GM12878 (cell line): ENCODE data around the gene IL4I1. TPM values are rescaled to one million over a fixed set of nuclear protein-coding genes. Genes with fewer than 3 reads are reported as not detected.

Source experiments
- BACH1 ChIP-seq: fragments of 450-650 bp; IDR thresholded peaks from 2 replicates; pipeline ENCODE4 v1.6.1; 2017; ENCODE audit warnings: mild to moderate bottlenecking, borderline replicate concordance
- CEBPZ ChIP-seq: fragments of 150-350 bp; IDR thresholded peaks from 2 replicates; pipeline ENCODE4 v1.6.1; 2016; ENCODE audit warnings: low read depth, low read length
- E4F1 ChIP-seq: fragments of 450-650 bp; IDR thresholded peaks from 2 replicates; pipeline ENCODE4 v1.6.1; 2018; ENCODE audit warnings: borderline replicate concordance, mild to moderate bottlenecking; ENCODE audit not compliant: partially characterized antibody
- GATAD2B ChIP-seq: fragments of 450-650 bp; conservative IDR thresholded peaks from 2 replicates; pipeline ENCODE4 v1.6.1; 2017; ENCODE audit warnings: low read depth, mild to moderate bottlenecking, moderate library complexity
- IKZF2 ChIP-seq, 2 experiments: fragments of 450-650 bp; IDR thresholded peaks; 2 replicates each; pipeline ENCODE4 v1.6.1; 2017; ENCODE audit warnings: mild to moderate bottlenecking in 2 of 2, moderate library complexity in 2 of 2
- JUNB ChIP-seq: IDR thresholded peaks from 2 replicates; pipeline ENCODE4 v1.6.1; 2016; ENCODE audit warnings: antibody characterized with exemption, mild to moderate bottlenecking
- LARP7 ChIP-seq: fragments of 450-650 bp; IDR thresholded peaks from 2 replicates; pipeline ENCODE4 v1.6.1; 2017; ENCODE audit warnings: mild to moderate bottlenecking
- MYB ChIP-seq: fragments of 150-350 bp; IDR thresholded peaks from 2 replicates; pipeline ENCODE4 v1.6.1; 2014; ENCODE audit warnings: mild to moderate bottlenecking, low read depth, low read length, borderline replicate concordance
- NFYB ChIP-seq: IDR thresholded peaks from 2 replicates; pipeline ENCODE4 v1.6.1; 2011; ENCODE audit warnings: low read depth, mild to moderate bottlenecking, low read length, improper control_type of control experiment, moderate library complexity; ENCODE audit not compliant: insufficient read depth
- NRF1 ChIP-seq: conservative IDR thresholded peaks from 2 replicates; pipeline ENCODE4 v1.6.1; 2011; ENCODE audit warnings: mild to moderate bottlenecking, low read depth, low read length, improper control_type of control experiment
- PML ChIP-seq: IDR thresholded peaks from 2 replicates; pipeline ENCODE4 v1.6.1; 2012; ENCODE audit warnings: low read length, inconsistent platforms
- RCOR1 ChIP-seq: conservative IDR thresholded peaks from 2 replicates; pipeline ENCODE4 v1.6.1; 2012; ENCODE audit warnings: low read depth, low read length, improper control_type of control experiment
- RELA ChIP-seq: fragments of 450-650 bp; IDR thresholded peaks from 2 replicates; pipeline ENCODE4 v1.8.0; 2014; ENCODE audit warnings: borderline replicate concordance; ENCODE audit not compliant: partially characterized antibody
- SIX5 ChIP-seq: IDR thresholded peaks from 2 replicates; pipeline ENCODE4 v1.6.1; 2011; ENCODE audit warnings: mild to moderate bottlenecking, low read depth, low read length, moderate library complexity; ENCODE audit not compliant: severe bottlenecking
- SMAD1 ChIP-seq: fragments of 450-650 bp; IDR thresholded peaks from 2 replicates; pipeline ENCODE4 v1.6.1; 2018; ENCODE audit warnings: mild to moderate bottlenecking, low read depth; ENCODE audit not compliant: partially characterized antibody
- SPI1 ChIP-seq: IDR thresholded peaks from 2 replicates; pipeline ENCODE4 v1.6.1; 2011; ENCODE audit warnings: low read depth, mild to moderate bottlenecking, low read length, moderate library complexity, borderline replicate concordance; ENCODE audit not compliant: insufficient read depth
- SUZ12 ChIP-seq: fragments of 200-600 bp; sonication (generic); IDR thresholded peaks from one replicate; pipeline ENCODE4 v1.6.1; 2018; ENCODE audit warnings: antibody characterized with exemption, mild to moderate bottlenecking; ENCODE audit not compliant: unreplicated experiment
- TARDBP ChIP-seq: IDR thresholded peaks from 2 replicates; pipeline ENCODE4 v1.6.1; 2016; ENCODE audit warnings: borderline replicate concordance
- USF1 ChIP-seq: IDR thresholded peaks from 2 replicates; pipeline ENCODE4 v1.6.1; 2011; ENCODE audit warnings: borderline replicate concordance, low read depth, mild to moderate bottlenecking, moderate library complexity, mixed read lengths, low read length; ENCODE audit not compliant: insufficient read depth; ENCODE audit errors: extremely low read length
- YY1 ChIP-seq: IDR thresholded peaks from 2 replicates; pipeline ENCODE4 v1.6.1; 2011; ENCODE audit warnings: low read depth, mild to moderate bottlenecking, low read length
- ZBTB33 ChIP-seq: fragments of 450-650 bp; IDR thresholded peaks from 2 replicates; pipeline ENCODE4 v1.6.1; 2017; ENCODE audit warnings: mild to moderate bottlenecking
- ZNF274 ChIP-seq: IDR thresholded peaks from one replicate; pipeline ENCODE4 v1.8.0; 2011; ENCODE audit not compliant: insufficient read length, insufficient read depth
- polyA plus RNA-seq, 11 experiments: library from polyadenylated mRNA; depleted of rRNA in 4 of 11; unstranded in 6 of 11; stranded (reverse) in 5 of 11; fragments of >200 nt; fragmentation: Nextera tagmentation in 4 of 11; fragmentation: Illumina TruSeq in 1 of 11; extraction: Ambion mirVana in 4 of 11; extraction: Trizol in 1 of 11; gene quantifications; 1 replicate in 1 of 11; 2 replicates in 10 of 11; pipeline versions ENCODE4 v1.2.1 to v1.2.3, GENCODE V29; 2011 to 2016; ENCODE audit warnings: inconsistent platforms in 2 of 11, missing spikeins in 2 of 11, low read depth in 1 of 11
- total RNA-seq, 4 experiments: library from RNA; depleted of rRNA in 3 of 4; stranded (reverse); fragments of >200 nt in 3 of 4; fragmentation: Illumina TruSeq in 1 of 4; extraction: Trizol in 1 of 4; gene quantifications; 2 replicates each; pipeline versions ENCODE4 v1.2.1 to v1.2.3, GENCODE V29; 2013 to 2021

Gene IL4I1
- total and polyA plus RNA-seq, 10 of the 15 experiments (the other 5 are each of a cell fraction or from before 2014, with no cell fraction given) = 0.62 to 83.8 (median 42.8) TPM

- TF ChIP-seq ZBTB33 (no peak), PML (no peak), E4F1 (no peak), USF1 (no peak), RCOR1 (0 out of 2 replicates have a peak, but pooled peaks have one; percentile 24), IKZF2 (IDR thresholded peaks at IDR 0.05) (peak; percentile 73 to 81; a peak in 3 of 4 replicates), SPI1 (peak; percentile 73; the same call in 1 of the 2 replicates), GATAD2B (0 out of 2 replicates have a peak, but pooled peaks have one; percentile 20), ZNF274 (no peak), SIX5 (no peak), TARDBP (no peak), CEBPZ (no peak), MYB (no peak), NRF1 (no peak), BACH1 (0 out of 2 replicates have a peak, but pooled peaks have one; percentile 33), SUZ12 (no peak), SMAD1 (no peak), NFYB (no peak), JUNB (peak; percentile 45; the same call in 1 of the 2 replicates), RELA (peak; percentile 94), YY1 (no peak), LARP7 (0 out of 2 replicates have a peak, but pooled peaks have one; percentile 49)
Observed at GRCh38 chr19:49894879-49895565, 1.7 kb downstream of the IL4I1 start (continued).
